Fibroblast of lung (primary cell): ENCODE measurements around the gene LIPT2. TPM values are rescaled to one million over a fixed set of nuclear protein-coding genes. Genes with fewer than 3 reads are reported as not detected.

Source experiments
- DNase-seq, 2 donors: peaks; one replicate each; pipeline versions ENCODE4 v3.0.0 to v3.0.0-alpha.2; 2010; ENCODE audit warnings: low read depth in 2 of 2
- H2AFZ ChIP-seq: 2 replicates; pipeline ENCODE4 v1.5.1; 2012; ENCODE audit warnings: low read length, control low read depth, inconsistent platforms
- H3K27ac ChIP-seq: 2 replicates; pipeline ENCODE4 v1.5.1; 2011; ENCODE audit warnings: low read length, control low read depth; ENCODE audit not compliant: insufficient read depth
- H3K27me3 ChIP-seq: 2 replicates; pipeline ENCODE4 v1.5.1; 2011; ENCODE audit warnings: mild to moderate bottlenecking, low read length; ENCODE audit not compliant: control insufficient read depth, insufficient read depth
- H3K36me3 ChIP-seq: 2 replicates; pipeline ENCODE4 v1.5.1; 2011; ENCODE audit warnings: low read length; ENCODE audit not compliant: control insufficient read depth, insufficient read depth
- H3K4me1 ChIP-seq: 2 replicates; pipeline ENCODE4 v1.5.1; 2011; ENCODE audit warnings: low read length; ENCODE audit not compliant: control insufficient read depth, insufficient read depth; ENCODE audit errors: extremely low read depth
- H3K4me2 ChIP-seq: 2 replicates; pipeline ENCODE4 v1.5.1; 2011; ENCODE audit warnings: low read length, control low read depth; ENCODE audit not compliant: insufficient read depth; ENCODE audit errors: extremely low read depth
- H3K4me3 ChIP-seq, 4 experiments: fragments of 200-600 bp in 1 of 4; sonication (generic) in 1 of 4; replicated peaks in 1 of 4; 2 replicates each; pipeline ENCODE4 v1.5.1; 2011 to 2016; ENCODE audit warnings: low read length in 4 of 4, low read depth in 3 of 4, mild to moderate bottlenecking in 3 of 4, control low read depth in 2 of 4, inconsistent platforms in 1 of 4, mixed read lengths in 1 of 4; ENCODE audit not compliant: insufficient read depth in 1 of 4; ENCODE audit errors: control extremely low read depth in 1 of 4
- H3K79me2 ChIP-seq: 2 replicates; pipeline ENCODE4 v1.5.1; 2012; ENCODE audit warnings: mild to moderate bottlenecking, low read length, inconsistent platforms; ENCODE audit not compliant: control insufficient read depth, insufficient read depth
- H3K9ac ChIP-seq: 2 replicates; pipeline ENCODE4 v1.5.1; 2011; ENCODE audit warnings: mild to moderate bottlenecking, low read length, control low read depth; ENCODE audit not compliant: insufficient read depth
- H3K9me3 ChIP-seq: 2 replicates; pipeline ENCODE4 v1.5.1; 2012; ENCODE audit warnings: low read depth, low read length; ENCODE audit not compliant: control insufficient read depth, insufficient read depth
- H4K20me1 ChIP-seq: 2 replicates; pipeline ENCODE4 v1.5.1; 2011; ENCODE audit warnings: low read length; ENCODE audit not compliant: control insufficient read depth, insufficient read depth; ENCODE audit errors: extremely low read depth
- EZH2 ChIP-seq: IDR thresholded peaks from 2 replicates; pipeline ENCODE4 v1.5.1; 2012; ENCODE audit warnings: low read length, control low read depth, mild to moderate bottlenecking; ENCODE audit errors: missing control alignments
- polyA plus RNA-seq, 2 donors: library from polyadenylated mRNA; depleted of rRNA in 1 of 2; stranded (reverse) in 1 of 2; unstranded in 1 of 2; fragments of >200 nt; gene quantifications; 2 replicates each; pipeline ENCODE4 v1.2.1, GENCODE V29; 2011 to 2012; ENCODE audit warnings: missing spikeins in 1 of 2
- total RNA-seq: library from RNA; depleted of rRNA; stranded (reverse); fragments of >200 nt; gene quantifications from 2 replicates; pipeline ENCODE4 v1.2.1, GENCODE V29; 2014
- TF ChIP-seq, protein P1 (sequence below), 2 donors: IDR thresholded peaks in 1 of 2; conservative IDR thresholded peaks in 1 of 2; 1 replicate in 1 of 2; 2 replicates in 1 of 2; pipeline ENCODE4 v1.5.1; 2011 to 2012; ENCODE audit warnings: low read length in 2 of 2, control low read depth in 1 of 2, inconsistent platforms in 1 of 2, low read depth in 1 of 2, mild to moderate bottlenecking in 1 of 2

Gene LIPT2
- total and polyA plus RNA-seq, 2 donors (not counting 1 experiment from before 2014, with no cell fraction given): 1.8 to 2.8 TPM

DNA sequence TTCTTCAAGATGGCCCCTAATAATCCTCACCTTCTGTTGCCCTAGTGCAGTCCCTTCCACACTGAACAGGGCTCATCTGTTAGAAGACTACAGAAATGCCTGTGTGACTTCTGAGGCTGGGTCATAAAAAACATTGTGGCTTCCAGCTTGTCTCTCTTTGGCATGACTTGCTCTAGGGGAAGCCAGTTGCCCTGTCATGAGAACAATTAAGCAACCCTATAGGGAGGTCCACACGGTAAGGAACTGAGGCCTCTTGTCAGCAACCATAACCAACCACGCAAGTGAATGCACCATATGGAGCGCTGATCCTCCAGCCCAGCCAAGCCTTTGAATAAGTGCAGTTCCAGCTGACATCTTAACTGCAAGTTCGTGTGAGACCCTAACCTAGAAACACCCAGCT is 2.6 kb downstream of the LIPT2 start:
- Histone ChIP-seq H3K9ac (no peak overlapping the region), H3K36me3 (no peaks in the 10 kb centered on the region), H3K4me2 (no peak overlapping the region), H3K27me3 (no peaks in the 10 kb centered on the region), H3K27ac (no peak overlapping the region), H3K4me3 (no peak overlapping the region), H3K4me1 (peaks cover 3% of the 10 kb centered on the region), H4K20me1 (no peaks in the 10 kb centered on the region), H2AFZ (no peak overlapping the region), H3K79me2 (no peaks in the 10 kb centered on the region), H3K9me3 (no peaks in the 10 kb centered on the region)
- TF ChIP-seq, protein P1, sequence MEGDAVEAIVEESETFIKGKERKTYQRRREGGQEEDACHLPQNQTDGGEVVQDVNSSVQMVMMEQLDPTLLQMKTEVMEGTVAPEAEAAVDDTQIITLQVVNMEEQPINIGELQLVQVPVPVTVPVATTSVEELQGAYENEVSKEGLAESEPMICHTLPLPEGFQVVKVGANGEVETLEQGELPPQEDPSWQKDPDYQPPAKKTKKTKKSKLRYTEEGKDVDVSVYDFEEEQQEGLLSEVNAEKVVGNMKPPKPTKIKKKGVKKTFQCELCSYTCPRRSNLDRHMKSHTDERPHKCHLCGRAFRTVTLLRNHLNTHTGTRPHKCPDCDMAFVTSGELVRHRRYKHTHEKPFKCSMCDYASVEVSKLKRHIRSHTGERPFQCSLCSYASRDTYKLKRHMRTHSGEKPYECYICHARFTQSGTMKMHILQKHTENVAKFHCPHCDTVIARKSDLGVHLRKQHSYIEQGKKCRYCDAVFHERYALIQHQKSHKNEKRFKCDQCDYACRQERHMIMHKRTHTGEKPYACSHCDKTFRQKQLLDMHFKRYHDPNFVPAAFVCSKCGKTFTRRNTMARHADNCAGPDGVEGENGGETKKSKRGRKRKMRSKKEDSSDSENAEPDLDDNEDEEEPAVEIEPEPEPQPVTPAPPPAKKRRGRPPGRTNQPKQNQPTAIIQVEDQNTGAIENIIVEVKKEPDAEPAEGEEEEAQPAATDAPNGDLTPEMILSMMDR (conservative IDR thresholded peaks at IDR 0.05 in 1 of 2, IDR thresholded peaks at IDR 0.05 in 1 of 2; ENCODE audit: low read depth in 1 of 2, low read length in 2 of 2): no peak
- TF ChIP-seq EZH2: no peak
- DNase-seq: no peak

DNA sequence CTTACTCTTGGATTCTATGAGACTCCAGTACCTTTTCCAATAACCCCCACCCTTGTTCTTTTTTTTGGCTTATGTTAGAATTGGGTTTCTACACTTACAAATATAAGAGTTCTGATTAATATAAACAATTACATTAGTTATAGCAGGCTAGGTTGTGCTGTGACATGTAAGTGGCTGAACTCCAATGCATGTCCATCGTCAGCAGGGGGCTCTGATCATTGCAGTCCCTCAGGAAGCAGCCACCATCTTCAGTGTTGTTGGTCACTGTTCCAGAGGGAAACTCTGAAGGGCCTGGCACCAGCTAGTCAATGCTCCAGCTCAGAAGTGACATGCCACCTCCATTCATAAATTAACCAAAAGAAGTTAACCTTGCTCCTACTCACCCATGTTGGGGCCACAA is 5.6 kb downstream of the LIPT2 start:
- Histone ChIP-seq H3K9me3 (no peaks in the 10 kb centered on the region), H3K36me3 (no peaks in the 10 kb centered on the region), H3K79me2 (no peaks in the 10 kb centered on the region), H3K27me3 (no peaks in the 10 kb centered on the region), H3K4me3 (no peak overlapping the region), H4K20me1 (no peaks in the 10 kb centered on the region), H3K9ac (no peak overlapping the region), H2AFZ (no peak overlapping the region), H3K4me2 (no peak overlapping the region), H3K4me1 (no peaks in the 10 kb centered on the region), H3K27ac (no peak overlapping the region)
- no peak for DNase-seq
- TF ChIP-seq, protein P1 (conservative IDR thresholded peaks at IDR 0.05 in 1 of 2, IDR thresholded peaks at IDR 0.05 in 1 of 2; ENCODE audit: low read depth in 1 of 2, low read length in 2 of 2): peak in 1 of 2 donors; percentile 12
- TF ChIP-seq EZH2: no peak

DNA sequence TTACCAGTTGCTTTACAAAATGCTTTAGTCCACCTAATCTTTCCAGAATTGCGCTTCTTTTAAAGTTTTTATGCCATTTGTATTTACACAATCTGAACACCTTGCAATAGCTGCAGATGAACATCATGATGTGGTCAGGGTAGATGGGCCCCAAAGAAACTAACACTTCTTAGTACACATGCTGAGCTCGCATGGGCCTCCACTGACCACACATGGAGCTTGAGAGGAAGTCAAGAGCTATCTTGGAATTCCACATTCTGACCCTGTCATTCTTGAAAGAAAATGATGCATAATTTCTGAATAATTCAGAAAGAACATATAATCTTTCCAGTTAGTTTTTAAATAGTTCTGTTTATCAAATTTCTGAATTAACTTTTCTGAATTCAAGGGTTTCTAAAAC is 7.7 kb downstream of the LIPT2 start:
- Histone ChIP-seq H3K4me2 (no peak overlapping the region), H3K9ac (no peak overlapping the region), H3K4me3 (no peak overlapping the region), H2AFZ (no peak overlapping the region), H3K4me1 (no peaks in the 10 kb centered on the region), H3K9me3 (no peaks in the 10 kb centered on the region), H3K79me2 (no peaks in the 10 kb centered on the region), H3K36me3 (no peaks in the 10 kb centered on the region), H3K27me3 (no peaks in the 10 kb centered on the region), H4K20me1 (no peaks in the 10 kb centered on the region), H3K27ac (no peak overlapping the region)
- TF ChIP-seq, protein P1 (conservative IDR thresholded peaks at IDR 0.05 in 1 of 2, IDR thresholded peaks at IDR 0.05 in 1 of 2; ENCODE audit: low read depth in 1 of 2, low read length in 2 of 2): no peak
- TF ChIP-seq EZH2: no peak
- no peak for DNase-seq
